Activated T-cell treated with anti-CD3 and anti-CD28 coated beads for 48 hours (primary cell): Measurements from ENCODE around the gene ABLIM1.

ENCODE experiments used
- DNase-seq: peaks from one replicate; pipeline ENCODE4 v3.0.0-alpha.2; 2020; ENCODE audit warnings: low read depth

ABLIM1 gene

DNA sequence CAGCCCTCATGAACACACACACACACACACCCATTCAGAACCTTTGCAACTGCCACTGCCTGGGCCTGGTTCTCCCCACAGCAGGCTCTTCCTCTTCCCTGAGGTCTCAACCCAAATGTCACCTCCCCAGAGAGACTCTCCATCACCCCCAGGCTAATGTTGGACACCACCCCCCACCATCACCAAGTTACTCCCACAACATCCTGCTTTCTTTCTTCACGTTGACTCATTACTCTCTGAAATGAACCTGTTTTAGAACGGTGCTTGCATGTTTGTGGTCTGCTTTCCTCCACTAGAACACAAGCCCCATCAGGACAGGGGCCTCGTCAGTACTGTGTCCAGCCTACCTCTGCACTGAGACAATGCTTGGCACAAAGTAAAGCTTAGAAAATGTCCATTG, 269.8 kb downstream of the ABLIM1 start:
- no peak for DNase-seq

DNA sequence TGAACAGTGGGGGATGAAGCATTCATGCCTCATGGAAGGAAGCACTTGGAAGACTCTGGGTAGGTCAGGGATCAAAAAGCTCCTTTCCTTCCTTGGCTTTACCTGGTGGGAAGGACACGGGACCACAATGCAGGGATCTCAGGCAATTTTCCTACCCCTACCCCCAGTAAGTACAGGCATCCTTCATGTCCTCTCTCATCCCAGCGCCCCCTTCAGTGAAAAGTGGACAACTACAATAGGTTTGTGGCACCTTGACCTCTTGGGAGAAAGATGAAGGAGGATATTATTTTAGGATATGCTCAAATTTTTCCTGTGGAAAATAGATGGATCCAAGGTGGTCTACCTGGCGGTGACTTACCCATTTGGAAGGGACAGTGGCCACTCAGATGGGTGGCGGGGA, 270.3 kb downstream of the ABLIM1 start:
- no peak for DNase-seq

DNA sequence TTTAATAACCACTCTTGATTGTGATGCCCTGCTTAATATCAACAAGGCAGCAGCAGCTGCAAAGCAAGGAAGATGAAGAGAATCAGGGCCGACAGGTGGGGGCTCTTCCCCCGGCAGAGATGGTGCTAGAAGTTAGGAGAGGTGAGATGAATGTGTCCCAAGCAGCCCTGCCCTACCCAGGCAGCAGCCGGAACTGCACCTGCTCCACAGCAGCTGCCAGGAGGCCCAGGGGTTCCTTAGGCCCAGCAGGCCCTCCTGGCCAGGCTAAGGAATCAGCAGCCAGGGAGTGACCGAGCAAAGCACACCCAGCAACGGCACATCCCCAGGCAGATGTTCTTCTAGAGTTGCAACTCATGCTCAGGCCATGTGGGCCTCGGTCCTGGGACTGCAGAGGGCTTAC, 271.6 kb downstream of the ABLIM1 start:
- DNase-seq = no peak

DNA sequence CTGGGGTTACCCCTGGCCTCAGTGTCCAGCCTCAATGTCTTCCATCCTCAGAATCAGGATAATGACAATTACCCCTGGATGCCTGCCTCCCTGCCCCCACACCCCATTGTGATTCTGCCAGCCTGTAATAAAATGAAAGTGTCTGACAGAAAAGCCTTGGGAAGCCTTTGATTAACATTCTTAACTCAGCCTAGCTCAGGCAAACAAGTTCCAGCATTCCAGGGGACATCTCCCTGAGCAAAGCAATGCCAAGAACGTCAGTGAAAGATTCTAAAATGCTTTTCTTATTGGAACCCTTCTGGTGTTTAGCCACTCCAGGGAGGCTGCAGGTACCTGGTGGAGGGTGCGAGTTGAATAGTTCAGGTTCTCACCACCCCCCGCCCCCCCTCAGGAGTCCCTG, 272.5 kb downstream of the ABLIM1 start:
- no peak for DNase-seq

DNA sequence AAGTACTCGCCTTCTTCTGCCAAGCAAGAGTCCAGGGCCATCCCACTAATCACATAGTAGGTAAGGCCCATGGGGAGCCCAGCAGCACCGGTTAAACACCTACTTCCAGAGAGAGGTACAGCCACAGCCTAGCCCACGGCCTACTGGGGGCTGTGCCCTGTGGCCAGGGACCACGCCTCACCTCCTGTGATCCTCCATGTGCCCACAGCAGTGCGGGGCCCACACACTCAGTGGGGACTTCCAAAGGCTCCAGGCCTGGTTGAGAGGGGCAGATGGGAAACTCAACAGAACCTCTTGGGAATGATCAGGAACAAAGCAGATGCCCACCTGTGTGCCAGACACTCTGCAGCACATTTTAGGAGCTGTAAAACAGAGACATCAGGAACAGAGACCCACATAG, 273.5 kb downstream of the ABLIM1 start:
- DNase-seq = no peak

DNA sequence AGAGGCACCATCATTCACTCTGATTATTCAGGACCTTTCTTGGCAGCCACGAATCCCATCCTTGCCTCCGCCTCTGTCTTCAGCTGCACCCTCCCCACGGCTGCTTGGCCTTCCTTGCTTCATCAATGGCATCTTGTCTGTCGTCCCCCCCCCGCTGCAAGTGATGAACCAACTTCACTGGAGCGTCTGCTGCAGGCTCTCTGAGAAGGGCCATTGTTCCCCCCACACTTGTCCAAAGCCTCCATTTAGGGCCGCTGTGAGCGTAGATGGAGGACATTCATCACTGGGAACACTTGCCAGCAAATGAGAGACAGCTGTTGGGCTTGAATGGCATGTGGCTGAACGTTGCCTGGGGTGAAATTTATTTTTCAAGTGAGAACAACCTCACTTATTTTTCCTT, 273.9 kb downstream of the ABLIM1 start:
- no peak for DNase-seq
